H1 (cell line): ENCODE results near the gene CRHR1. TPM values are rescaled to one million over a fixed set of nuclear protein-coding genes. Genes with fewer than 3 reads are reported as not detected.
A peak's percentile ranks its signal among the peaks of the same experiment; 100 is the strongest.

Experiments
- CTCF ChIA-PET: fragments of 300-600 bp; sonication (Branson Sonifier 250); formaldehyde crosslinking; loops from one replicate; lab custom pipeline; 2021; ENCODE audit not compliant: partially characterized antibody; lab: Charles Lee
- POLR2A ChIA-PET: fragments of 300-600 bp; sonication (Branson Sonifier 250); formaldehyde crosslinking; loops from one replicate; lab custom pipeline; 2021; ENCODE audit warnings: inconsistent platforms; ENCODE audit not compliant: partially characterized antibody; lab: Charles Lee
- DNase-seq, 2 experiments: peaks; one replicate each; pipeline versions ENCODE4 v3.0.0 to v3.0.0-alpha.2; 2010 to 2022; ENCODE audit warnings: low spot score in 2 of 2, low read depth in 1 of 2, mixed read lengths in 1 of 2
- FAIRE-seq: peaks from 2 replicates; lab custom pipeline; 2011; peaks lifted over from hg19 to GRCh38; lab: Jason Lieb, UNC
- H2AFZ ChIP-seq: 2 replicates; pipeline ENCODE4 v1.8.1; 2012; ENCODE audit warnings: low read length, inconsistent platforms
- H2AK5ac ChIP-seq: 2 replicates; pipeline ENCODE4 v1.6.1; 2013; ENCODE audit warnings: low read depth, low read length
- H2BK120ac ChIP-seq: replicated peaks from 2 replicates; pipeline ENCODE3; 2013; ENCODE audit warnings: low read depth, low read length, inconsistent platforms
- H2BK12ac ChIP-seq: 2 replicates; pipeline ENCODE4 v1.6.1; 2013; ENCODE audit warnings: low read depth, low read length
- H2BK15ac ChIP-seq: 2 replicates; pipeline ENCODE4 v1.6.1; 2013; ENCODE audit warnings: low read length
- H2BK20ac ChIP-seq: 2 replicates; pipeline ENCODE4 v1.6.1; 2013; ENCODE audit warnings: low read length
- H2BK5ac ChIP-seq: 2 replicates; pipeline ENCODE4 v1.6.1; 2013; ENCODE audit warnings: low read depth, low read length
- H3K14ac ChIP-seq: 2 replicates; pipeline ENCODE4 v1.6.1; 2013; ENCODE audit warnings: inconsistent platforms; ENCODE audit not compliant: insufficient read length
- H3K18ac ChIP-seq: 2 replicates; pipeline ENCODE4 v1.6.1; 2013; ENCODE audit warnings: low read length; ENCODE audit errors: extremely low read depth
- H3K23ac ChIP-seq: 2 replicates; pipeline ENCODE4 v1.6.1; 2013; ENCODE audit warnings: inconsistent platforms; ENCODE audit not compliant: insufficient read length
- H3K23me2 ChIP-seq: 2 replicates; pipeline ENCODE4 v1.6.1; 2013; ENCODE audit warnings: low read depth, low read length
- H3K27ac ChIP-seq: 2 replicates; pipeline ENCODE4 v1.6.1; 2011; ENCODE audit warnings: low read depth, low read length, inconsistent platforms
- H3K27me3 ChIP-seq, 4 experiments: replicated peaks in 1 of 4; 1 replicate in 1 of 4; 2 replicates in 3 of 4; pipeline versions ENCODE4 v1.6.1 to v1.8.1; 2011 to 2013; ENCODE audit warnings: low read length in 3 of 4, mild to moderate bottlenecking in 3 of 4, inconsistent platforms in 2 of 4, mixed read lengths in 2 of 4, moderate library complexity in 1 of 4; ENCODE audit not compliant: control insufficient read depth in 3 of 4, insufficient read depth in 3 of 4; ENCODE audit errors: extremely low read depth in 1 of 4
- H3K36me3 ChIP-seq, 4 experiments: 2 replicates each; pipeline versions ENCODE4 v1.6.1 to v1.8.1; 2011 to 2013; ENCODE audit warnings: mild to moderate bottlenecking in 4 of 4, low read length in 3 of 4, moderate library complexity in 2 of 4, control low read depth in 1 of 4, inconsistent platforms in 1 of 4; ENCODE audit not compliant: insufficient read depth in 4 of 4, control insufficient read depth in 2 of 4
- H3K4ac ChIP-seq: replicated peaks from 2 replicates; pipeline ENCODE3; 2013; ENCODE audit warnings: low read length, low read depth, mixed read lengths, inconsistent platforms; ENCODE audit not compliant: insufficient read length
- H3K4me1 ChIP-seq, 4 experiments: replicated peaks in 1 of 4; 1 replicate in 1 of 4; 2 replicates in 3 of 4; pipeline versions ENCODE4 v1.6.1 to v1.8.1; 2011 to 2013; ENCODE audit warnings: low read length in 3 of 4, inconsistent platforms in 2 of 4, mixed read lengths in 1 of 4; ENCODE audit not compliant: insufficient read depth in 4 of 4, control insufficient read depth in 3 of 4
- H3K4me2 ChIP-seq, 2 experiments: 2 replicates each; pipeline versions ENCODE4 v1.6.1 to v1.8.1; 2011 to 2013; ENCODE audit warnings: low read depth in 2 of 2, low read length in 2 of 2, control low read depth in 1 of 2, inconsistent platforms in 1 of 2, mild to moderate bottlenecking in 1 of 2; ENCODE audit not compliant: insufficient read depth in 1 of 2
- H3K4me3 ChIP-seq, 4 experiments: fragments of 200-600, 300-600 bp in 1 of 4; sonication (generic), shearing (Covaris generic), sonication (Bioruptor Twin) in 1 of 4; 2 replicates each; pipeline versions ENCODE4 v1.5.1 to v1.8.1; 2011 to 2016; ENCODE audit warnings: low read length in 4 of 4, low read depth in 3 of 4, control low read depth in 2 of 4, inconsistent platforms in 2 of 4, mild to moderate bottlenecking in 2 of 4, mixed read lengths in 1 of 4, moderate library complexity in 1 of 4; ENCODE audit not compliant: insufficient read depth in 2 of 4; ENCODE audit errors: extremely low read depth in 1 of 4
- H3K56ac ChIP-seq: replicated peaks from 2 replicates; pipeline ENCODE3; 2013; ENCODE audit warnings: low read depth, mild to moderate bottlenecking, mixed read lengths, low read length, inconsistent platforms; ENCODE audit not compliant: insufficient read length
- H3K79me1 ChIP-seq: 2 replicates; pipeline ENCODE4 v1.6.1; 2013; ENCODE audit warnings: low read depth, low read length, control low read depth
- H3K79me2 ChIP-seq, 2 experiments: 2 replicates each; pipeline versions ENCODE4 v1.6.1 to v1.8.1; 2012 to 2013; ENCODE audit warnings: low read length in 2 of 2, mild to moderate bottlenecking in 2 of 2, inconsistent platforms in 1 of 2; ENCODE audit not compliant: insufficient read depth in 2 of 2, control insufficient read depth in 1 of 2
- H3K9ac ChIP-seq, 4 experiments: replicated peaks in 1 of 4; 1 replicate in 1 of 4; 2 replicates in 3 of 4; pipeline versions ENCODE4 v1.6.1 to v1.8.1; 2011 to 2013; ENCODE audit warnings: low read depth in 3 of 4, low read length in 3 of 4, control low read depth in 2 of 4, mild to moderate bottlenecking in 2 of 4, moderate library complexity in 2 of 4, inconsistent platforms in 1 of 4; ENCODE audit errors: extremely low read depth in 1 of 4
- H3K9me3 ChIP-seq, 2 experiments: 2 replicates each; pipeline versions ENCODE4 v1.6.1 to v1.8.1; 2012 to 2013; ENCODE audit warnings: mild to moderate bottlenecking in 2 of 2, moderate library complexity in 2 of 2, control low read depth in 1 of 2, inconsistent platforms in 1 of 2, low read depth in 1 of 2, low read length in 1 of 2, mixed read lengths in 1 of 2; ENCODE audit not compliant: insufficient read depth in 2 of 2
- H4K20me1 ChIP-seq, 2 experiments: replicated peaks in 1 of 2; 2 replicates each; pipeline versions ENCODE3 to v1.8.1; 2011 to 2013; ENCODE audit warnings: inconsistent platforms in 2 of 2, low read length in 2 of 2, mild to moderate bottlenecking in 1 of 2; ENCODE audit not compliant: insufficient read depth in 2 of 2, control insufficient read depth in 1 of 2
- H4K5ac ChIP-seq: 2 replicates; pipeline ENCODE4 v1.6.1; 2013; ENCODE audit warnings: low read length, low read depth, mixed read lengths, inconsistent platforms; ENCODE audit not compliant: insufficient read length
- H4K8ac ChIP-seq: 2 replicates; pipeline ENCODE4 v1.8.0; 2013; ENCODE audit warnings: mild to moderate bottlenecking, moderate library complexity, low read length, inconsistent platforms; ENCODE audit not compliant: insufficient read depth; ENCODE audit errors: extremely low read depth
- H4K91ac ChIP-seq: replicated peaks from 2 replicates; pipeline ENCODE3; 2013; ENCODE audit warnings: low read length, mixed read lengths, inconsistent platforms; ENCODE audit not compliant: insufficient read length
- HDAC2 ChIP-seq, 2 experiments: fragments of 300-600 bp in 1 of 2; sonication (generic) in 1 of 2; IDR thresholded peaks; 2 replicates each; pipeline ENCODE4 v1.6.1; 2011 to 2012; ENCODE audit warnings: low read depth in 2 of 2, low read length in 2 of 2, mild to moderate bottlenecking in 2 of 2, moderate library complexity in 2 of 2, borderline replicate concordance in 1 of 2, inconsistent platforms in 1 of 2
- KDM4A ChIP-seq: IDR thresholded peaks from one replicate; pipeline ENCODE4 v1.7.1; 2012; ENCODE audit warnings: low read depth, mild to moderate bottlenecking, moderate library complexity, low read length, inconsistent platforms; ENCODE audit not compliant: severe bottlenecking
- NANOG ChIP-seq: IDR thresholded peaks from 2 replicates; pipeline ENCODE4 v1.6.1; 2011; ENCODE audit warnings: low read length, low read depth, mild to moderate bottlenecking, inconsistent platforms; ENCODE audit not compliant: insufficient read depth, poor library complexity, severe bottlenecking
- WGBS, 2 experiments: shearing (Covaris generic) in 1 of 2; methylation state at CpG; one replicate each; pipeline versions ENCODE4 v1.1.6 to v1.1.7; 2013 to 2015; ENCODE audit warnings: low lambda C conversion rate in 2 of 2, mixed read lengths in 2 of 2, inconsistent platforms in 1 of 2, low coverage in 1 of 2, missing lambda C conversion rate in 1 of 2; ENCODE audit not compliant: insufficient replicate concordance in 2 of 2, insufficient coverage in 1 of 2, insufficient read length in 1 of 2; ENCODE audit errors: extremely low coverage in 1 of 2, missing lambda C conversion rate in 1 of 2; 5-methylcytosine and 5-hydroxymethylcytosine counted together
- polyA plus RNA-seq, 7 experiments: library from polyadenylated mRNA; depleted of rRNA in 3 of 7; stranded (reverse) in 5 of 7; unstranded in 2 of 7; fragments of >200 nt in 5 of 7; fragments of 200-250 nt in 2 of 7; gene quantifications; 1 replicate in 5 of 7; 2 replicates in 1 of 7; 4 replicates in 1 of 7; pipeline versions ENCODE4 v1.2.1 to v1.2.3, GENCODE V29; 2011 to 2013; ENCODE audit warnings: missing spikeins in 2 of 7, mixed read lengths in 2 of 7
- total RNA-seq: library from RNA; stranded (reverse); fragmentation: NEBNext Ultra II Directional; extraction: Animal tissue kit (Norgen Biotek cat#: 25700); gene quantifications from 2 replicates; pipeline ENCODE4 v1.2.1, GENCODE V29; 2021
- TF ChIP-seq, protein P1 (sequence below), 3 experiments: IDR thresholded peaks; 1 replicate in 2 of 3; 2 replicates in 1 of 3; pipeline versions ENCODE4 v1.5.1 to v1.6.1; 2011; ENCODE audit warnings: low read length in 3 of 3, mild to moderate bottlenecking in 3 of 3, inconsistent platforms in 2 of 3, low read depth in 1 of 3, moderate library complexity in 1 of 3; ENCODE audit not compliant: insufficient read depth in 1 of 3; ENCODE audit errors: control extremely low read depth in 1 of 3

CRHR1 gene
- total and polyA plus RNA-seq, 2 of the 8 experiments (the other 6 are each of a cell fraction or from before 2014, with no cell fraction given), result 0.56 to 1.7 TPM

- CTCF ChIA-PET, result interaction anchor here (0.6 to 11.9 kb wide), 31 partner anchors 8 to 1536 kb away, joined by 3 to 137 read pairs (median 4); partner anchors contain the start of gene SPPL2C
- no peak overlapping the region for H2BK15ac ChIP-seq
- no peak overlapping the region; the same call in 1 of the 2 replicates for H4K8ac ChIP-seq
- FAIRE-seq (no peak), DNase-seq (no peak)
- H2BK12ac ChIP-seq, result no peak overlapping the region
- no peak overlapping the region for H2BK5ac ChIP-seq
- no peak overlapping the region for H3K56ac ChIP-seq
- no peak overlapping the region for H4K5ac ChIP-seq
- H3K79me2 ChIP-seq, result no peaks in the 10 kb centered on the region
- H3K9me3 ChIP-seq, result no peaks in the 10 kb centered on the region
- H3K23ac ChIP-seq, result no peak overlapping the region
- no peak overlapping the region for H3K4me2 ChIP-seq
- no peak overlapping the region for H2BK120ac ChIP-seq
- no peak overlapping the region for H3K4ac ChIP-seq
- H4K20me1 ChIP-seq, result peaks cover 0 to 2% of the 10 kb centered on the region in 2 experiments
- no peak overlapping the region for H3K27ac ChIP-seq
- no peak overlapping the region for H3K18ac ChIP-seq
- POLR2A ChIA-PET, result interaction anchor here (0.7 to 1.4 kb wide), 3 partner anchors 10 to 190 kb away, joined by 3 to 4 read pairs (median 4); no protein-coding TSS in a partner anchor
- H3K14ac ChIP-seq, result no peak overlapping the region
- no peaks in the 10 kb centered on the region for H3K23me2 ChIP-seq
- no peak overlapping the region for H2AK5ac ChIP-seq
- no peak overlapping the region for H3K4me3 ChIP-seq
- H3K9ac ChIP-seq, result no peak overlapping the region
- no peaks in the 10 kb centered on the region for H3K79me1 ChIP-seq
- TF ChIP-seq NANOG (no peak), HDAC2 (IDR thresholded peaks at IDR 0.05; ENCODE audit: borderline replicate concordance in 1 of 2, low read depth in 2 of 2, low read length in 2 of 2) (no peak), KDM4A (peak; percentile 15)
- TF ChIP-seq, protein P1, sequence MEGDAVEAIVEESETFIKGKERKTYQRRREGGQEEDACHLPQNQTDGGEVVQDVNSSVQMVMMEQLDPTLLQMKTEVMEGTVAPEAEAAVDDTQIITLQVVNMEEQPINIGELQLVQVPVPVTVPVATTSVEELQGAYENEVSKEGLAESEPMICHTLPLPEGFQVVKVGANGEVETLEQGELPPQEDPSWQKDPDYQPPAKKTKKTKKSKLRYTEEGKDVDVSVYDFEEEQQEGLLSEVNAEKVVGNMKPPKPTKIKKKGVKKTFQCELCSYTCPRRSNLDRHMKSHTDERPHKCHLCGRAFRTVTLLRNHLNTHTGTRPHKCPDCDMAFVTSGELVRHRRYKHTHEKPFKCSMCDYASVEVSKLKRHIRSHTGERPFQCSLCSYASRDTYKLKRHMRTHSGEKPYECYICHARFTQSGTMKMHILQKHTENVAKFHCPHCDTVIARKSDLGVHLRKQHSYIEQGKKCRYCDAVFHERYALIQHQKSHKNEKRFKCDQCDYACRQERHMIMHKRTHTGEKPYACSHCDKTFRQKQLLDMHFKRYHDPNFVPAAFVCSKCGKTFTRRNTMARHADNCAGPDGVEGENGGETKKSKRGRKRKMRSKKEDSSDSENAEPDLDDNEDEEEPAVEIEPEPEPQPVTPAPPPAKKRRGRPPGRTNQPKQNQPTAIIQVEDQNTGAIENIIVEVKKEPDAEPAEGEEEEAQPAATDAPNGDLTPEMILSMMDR (IDR thresholded peaks at IDR 0.05; ENCODE audit: control extremely low read depth in 1 of 3, insufficient read depth in 1 of 3, low read depth in 1 of 3, low read length in 3 of 3), result peak in 1 of 3 experiments; percentile 20; a peak in 1 of 4 replicates
- H2BK20ac ChIP-seq, result no peak overlapping the region
- H2AFZ ChIP-seq, result no peak overlapping the region
- peaks cover 0 to 2% (median 2%) of the 10 kb centered on the region in 4 experiments; a peak in 2 of 7 replicates for H3K4me1 ChIP-seq
- H4K91ac ChIP-seq, result no peak overlapping the region
- WGBS, 2 experiments, result 88% methylated on average over 19 of the region's 20 CpGs; no CpG with 5 or more reads in 1 of the 2 experiments
- no peaks in the 10 kb centered on the region for H3K36me3 ChIP-seq
- H3K27me3 ChIP-seq, result no peaks in the 10 kb centered on the region
Measured at GRCh38 chr17:45836047-45837044, 52.2 kb downstream of the CRHR1 start.
